ENCODE results near the gene TMA7.
"Not testable (repeated sequence)": the region's sequence is repeated elsewhere in the genome, so short reads cannot be mapped to it uniquely, and the experiment has no call there.

Gene TMA7

DNA sequence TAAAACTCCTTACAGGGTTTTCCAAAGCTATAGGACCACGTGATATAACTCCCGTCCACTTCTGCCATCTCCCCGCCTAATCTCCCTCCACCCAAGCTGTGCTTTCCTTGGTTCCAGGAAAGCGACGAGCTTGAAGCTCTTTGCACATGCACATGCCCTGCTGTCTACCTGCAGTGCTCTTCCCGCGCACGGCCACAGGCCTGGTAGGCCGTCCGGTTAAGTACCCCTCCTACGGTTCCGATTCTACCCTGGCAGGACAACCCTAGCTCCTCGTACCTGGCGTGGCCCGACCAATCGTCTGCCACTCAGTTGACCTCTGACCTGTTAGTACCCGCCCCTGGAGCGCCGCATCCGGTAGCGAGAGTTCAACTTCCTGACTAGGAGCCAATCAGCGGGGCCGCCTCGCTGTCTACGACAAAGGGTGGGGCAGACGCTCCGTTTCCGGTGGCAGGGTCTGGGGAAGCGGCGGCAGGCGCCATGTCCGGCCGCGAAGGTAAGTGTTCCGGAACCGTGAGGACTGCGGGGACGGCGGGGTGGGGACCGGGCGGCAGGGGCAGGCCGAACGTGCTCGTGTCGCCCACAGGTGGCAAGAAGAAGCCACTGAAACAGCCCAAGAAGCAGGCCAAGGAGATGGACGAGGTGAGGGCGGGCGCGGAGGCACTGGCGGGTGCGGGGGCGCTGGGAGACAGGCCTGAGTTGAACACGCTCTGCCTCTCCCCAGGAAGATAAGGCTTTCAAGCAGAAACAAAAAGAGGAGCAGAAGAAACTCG is at the start of gene TMA7, which contains the start of gene CCDC51:
TSS of gene TMA7 (plus strand) at position 438 of the 770 bp plus-strand sequence. CDS start at position 478, 40 bp downstream.
TSS of gene CCDC51 (minus strand) at position 300 of the 770 bp plus-strand sequence. CDS start 4,991 bp downstream, outside the sequence.
- DNase-seq = peak; percentile 99

DNA sequence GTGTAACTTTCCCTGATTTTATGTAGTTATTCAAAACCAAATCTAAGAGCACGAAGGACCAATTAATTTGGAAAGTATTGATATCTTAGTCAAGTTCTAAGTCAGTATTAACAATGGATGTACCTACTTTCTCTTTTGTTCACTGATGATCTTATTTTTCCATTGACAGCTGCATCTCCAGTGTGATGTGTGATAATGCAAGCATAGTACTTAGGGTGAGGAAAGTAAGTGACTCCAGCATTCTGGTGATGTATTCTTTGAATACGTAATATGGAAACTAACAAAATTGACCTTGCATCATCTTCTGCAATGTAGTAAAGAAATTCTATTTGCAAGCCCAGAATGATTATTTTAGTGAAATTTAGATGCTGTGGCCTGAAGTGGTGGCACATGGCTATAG is 45.7 kb upstream of the TMA7 start:
- DNase-seq = no peak

DNA sequence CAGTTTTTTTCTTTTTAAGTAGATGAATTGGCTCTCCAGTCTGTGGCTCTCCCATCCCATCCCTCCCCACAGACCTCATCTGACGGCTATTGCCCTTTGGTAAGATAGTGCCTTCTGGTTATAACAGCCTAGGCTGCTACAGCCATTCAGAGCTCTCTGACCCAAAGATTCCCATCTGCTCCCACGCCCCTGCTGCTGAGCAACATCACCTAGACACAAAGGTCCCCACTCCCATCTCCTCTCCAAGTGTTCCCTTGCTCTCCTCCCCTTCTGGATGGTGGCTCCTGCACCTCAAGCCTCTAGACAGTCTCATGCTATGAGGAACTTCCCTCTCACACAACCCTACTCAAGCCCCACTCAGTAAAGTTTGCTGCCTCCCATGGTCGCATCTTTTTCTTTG is 44.3 kb upstream of the TMA7 start:
- no peak for DNase-seq

DNA sequence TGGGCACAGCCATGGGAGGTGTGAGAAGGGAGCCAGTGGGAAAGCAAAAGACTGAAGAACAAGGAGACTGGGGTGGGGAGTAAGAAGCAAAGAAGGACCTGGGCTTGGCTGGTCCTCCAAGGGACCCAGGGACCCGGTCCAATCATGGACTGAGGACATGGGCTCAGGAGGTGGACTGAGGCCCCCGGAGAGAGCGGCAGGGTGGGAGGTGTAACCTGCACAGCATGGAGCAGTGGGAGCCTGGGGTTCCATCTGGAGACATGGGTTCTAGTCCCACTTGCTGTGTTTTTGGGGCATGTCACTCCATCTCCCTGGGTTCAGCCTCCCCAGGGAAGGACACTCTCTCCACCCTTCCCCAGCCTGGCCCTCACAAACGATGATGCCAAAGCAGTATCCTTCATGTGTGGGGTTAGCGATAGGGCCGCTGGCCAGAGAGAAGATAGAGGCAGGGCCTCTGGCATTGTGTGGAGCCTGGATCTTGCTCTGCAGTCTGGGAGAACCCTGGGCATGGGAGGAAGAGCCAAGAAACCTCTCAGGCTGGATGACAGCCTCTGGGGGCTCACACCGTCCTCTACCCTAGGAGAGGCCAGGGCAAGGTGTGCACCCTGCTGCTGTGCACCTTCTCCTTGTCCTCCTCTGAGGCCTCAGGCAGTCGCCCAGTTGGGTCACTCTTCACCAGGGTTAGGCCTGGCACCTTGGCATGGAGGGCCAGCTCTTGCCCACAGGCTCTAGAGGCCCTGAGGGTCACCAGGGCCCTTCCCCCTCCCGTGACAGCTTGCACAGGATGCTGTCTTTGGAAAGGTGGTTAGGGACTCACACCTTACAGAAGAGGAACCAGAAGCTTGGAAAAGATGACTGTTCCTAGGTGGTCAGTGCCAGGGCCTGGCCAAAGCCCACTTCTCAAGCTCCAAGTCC is 42.0 kb upstream of the TMA7 start:
- no peak for DNase-seq

DNA sequence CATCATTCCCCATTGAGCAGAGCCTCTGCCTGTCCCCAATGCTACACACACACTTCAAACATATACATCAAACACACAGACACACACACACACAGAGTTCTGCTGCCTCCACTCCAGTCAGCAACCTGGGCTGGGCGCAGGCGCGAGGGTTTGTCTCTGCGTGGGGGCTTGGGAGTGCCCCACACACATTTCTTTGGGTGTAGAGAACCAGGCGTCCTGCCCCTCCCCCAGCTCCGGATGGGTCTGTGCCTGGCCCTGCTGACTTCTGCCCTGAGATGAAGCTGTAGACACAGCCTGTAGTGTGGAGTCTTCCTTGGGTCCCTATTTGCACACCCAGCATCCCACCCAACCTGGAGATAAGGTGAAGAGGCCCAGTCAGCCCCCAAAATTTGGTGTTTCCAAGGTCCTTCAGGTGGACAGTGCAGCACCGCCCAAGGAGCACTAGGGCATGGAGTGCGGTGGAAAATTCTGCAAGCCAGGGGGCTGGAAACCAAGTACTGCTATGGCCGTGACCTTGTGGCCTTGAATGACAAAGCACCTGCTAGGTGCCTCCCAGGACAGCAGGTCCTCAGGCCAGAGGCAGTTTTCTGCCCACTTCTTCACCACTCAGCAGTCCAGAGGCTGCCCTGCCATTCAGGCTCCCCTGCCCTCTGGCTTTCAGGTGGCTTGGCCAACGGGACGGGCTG is 41.2 kb upstream of the TMA7 start:
- DNase-seq = no peak

DNA sequence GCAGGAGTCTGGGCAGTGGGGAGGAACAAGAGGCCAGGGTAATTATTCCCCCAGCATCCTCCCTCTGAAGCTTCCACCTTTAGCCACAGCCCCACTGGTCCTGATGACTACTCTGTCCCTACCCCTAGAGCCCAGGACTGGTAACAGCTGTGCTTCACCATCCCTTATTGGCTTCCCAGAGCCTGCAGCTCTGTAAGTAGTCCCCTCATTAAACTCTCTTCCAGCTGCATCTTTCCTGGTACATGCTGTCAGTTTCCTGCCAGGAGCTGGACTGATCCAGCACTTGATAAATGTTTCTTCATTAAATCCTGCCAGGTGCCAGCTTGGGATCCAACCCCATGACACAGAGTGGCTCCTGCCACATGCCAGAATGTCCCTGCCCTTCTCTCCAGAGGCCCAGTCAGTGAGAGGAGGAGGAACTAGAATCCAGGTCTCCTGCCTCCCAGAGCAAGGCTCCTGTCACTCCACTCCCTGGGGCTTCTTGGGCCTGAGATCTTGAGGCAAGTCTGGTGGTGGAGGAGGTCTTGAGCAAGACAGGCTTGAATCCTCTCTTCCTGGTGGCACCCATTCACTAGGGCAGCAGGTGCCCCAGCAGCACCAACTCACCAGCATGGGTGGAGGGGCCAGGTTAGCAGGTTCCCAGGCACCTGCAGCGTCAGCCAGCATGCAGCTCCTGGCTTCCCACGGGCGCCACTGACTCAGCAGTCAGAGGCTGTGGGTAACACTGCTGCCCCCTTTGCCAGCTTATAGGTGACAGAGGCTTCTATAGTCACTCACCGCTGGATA is 40.5 kb upstream of the TMA7 start:
- DNase-seq = no peak

DNA sequence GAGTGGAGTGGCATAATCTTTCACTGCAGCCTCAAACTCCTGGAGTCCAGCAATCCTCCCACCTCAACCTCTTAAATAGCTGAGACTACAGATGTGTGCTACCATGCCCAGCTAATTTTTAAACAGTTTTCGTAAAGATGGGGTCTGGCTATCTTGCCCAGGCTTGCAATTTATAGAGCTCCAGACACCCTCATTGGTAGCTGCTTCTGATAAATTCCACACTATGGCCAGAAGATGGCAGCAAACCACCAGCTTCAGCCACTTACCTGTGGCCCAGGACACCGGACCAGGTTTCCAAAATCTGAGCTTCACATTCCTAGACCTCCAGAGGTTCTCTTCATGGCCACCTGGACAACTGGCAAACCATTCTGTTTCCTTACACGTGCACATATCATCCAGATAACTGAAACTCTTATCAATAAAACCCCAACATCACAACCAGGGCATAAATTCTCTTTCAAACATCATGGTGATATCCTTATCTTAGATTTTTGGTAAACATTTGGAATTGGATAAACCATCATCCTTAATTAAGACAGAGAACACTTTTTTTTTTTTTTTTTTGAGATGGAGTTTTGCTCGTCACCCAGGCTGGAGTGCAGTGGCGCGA is 39.1 kb upstream of the TMA7 start:
- peak; percentile 78 for DNase-seq

DNA sequence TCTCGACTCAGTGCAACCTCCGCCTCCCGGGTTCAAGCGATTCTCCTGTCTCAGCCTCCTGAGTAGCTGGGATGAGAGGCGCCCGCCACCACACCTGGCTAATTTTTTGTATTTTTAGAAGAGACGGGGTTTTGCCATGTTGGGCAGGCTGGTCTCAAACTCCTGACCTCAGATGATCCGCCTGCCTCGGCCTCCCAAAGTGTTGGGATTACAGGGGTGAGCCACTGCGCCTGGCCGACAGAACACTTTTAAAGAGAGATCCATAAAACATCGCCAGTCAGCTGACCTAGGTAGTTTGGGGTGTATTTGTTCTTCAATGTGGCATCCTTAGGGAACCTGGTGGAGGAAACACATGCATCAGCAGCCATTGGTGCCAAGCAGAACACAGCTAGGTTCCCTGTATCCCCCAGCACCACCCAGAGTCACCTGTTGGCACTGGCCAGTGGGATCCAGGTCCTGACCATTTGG is 38.6 kb upstream of the TMA7 start:
- DNase-seq = not testable (repeated sequence)

DNA sequence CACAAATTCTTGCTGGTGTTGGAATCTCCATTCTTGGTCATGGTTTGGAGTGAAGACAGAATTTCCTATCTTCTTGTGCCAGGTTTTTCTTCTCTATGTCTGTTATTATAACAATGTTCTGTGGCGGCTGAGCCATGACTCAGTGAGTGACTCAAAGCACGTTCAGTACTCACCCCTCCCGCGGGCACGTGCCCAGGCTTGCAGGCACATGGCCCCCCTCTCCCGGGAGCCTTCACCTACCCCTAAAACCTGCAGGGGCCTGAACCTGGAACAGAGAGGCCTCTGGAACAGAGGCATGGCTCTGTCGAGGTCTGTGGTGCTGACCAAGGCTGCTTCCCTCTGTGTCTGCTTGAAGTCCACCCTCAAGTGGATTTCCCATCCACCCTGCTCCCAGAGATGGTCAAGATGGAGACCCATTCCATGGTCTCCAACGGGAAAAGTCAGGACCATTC is 37.8 kb upstream of the TMA7 start:
- DNase-seq = no peak

DNA sequence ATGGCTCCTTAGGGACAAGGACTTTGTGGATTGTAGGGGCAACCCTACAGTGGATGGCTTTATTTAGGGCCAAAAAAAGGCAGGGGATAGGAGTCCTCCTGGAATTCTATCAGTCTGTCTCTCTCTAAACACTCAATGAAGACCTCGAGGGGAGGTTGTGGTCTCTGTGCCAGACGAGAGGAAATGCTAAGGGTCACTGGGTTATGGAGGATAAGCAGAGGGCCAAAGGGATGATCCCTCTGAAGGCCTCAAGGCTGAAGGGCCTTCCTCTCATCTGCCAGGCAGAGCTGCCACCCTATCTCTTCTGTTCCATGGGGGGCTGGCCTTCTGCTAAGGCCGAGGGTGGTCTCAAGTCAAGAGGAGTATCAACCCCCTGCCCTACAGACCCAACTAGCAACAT is 37.1 kb upstream of the TMA7 start:
- no peak for DNase-seq

DNA sequence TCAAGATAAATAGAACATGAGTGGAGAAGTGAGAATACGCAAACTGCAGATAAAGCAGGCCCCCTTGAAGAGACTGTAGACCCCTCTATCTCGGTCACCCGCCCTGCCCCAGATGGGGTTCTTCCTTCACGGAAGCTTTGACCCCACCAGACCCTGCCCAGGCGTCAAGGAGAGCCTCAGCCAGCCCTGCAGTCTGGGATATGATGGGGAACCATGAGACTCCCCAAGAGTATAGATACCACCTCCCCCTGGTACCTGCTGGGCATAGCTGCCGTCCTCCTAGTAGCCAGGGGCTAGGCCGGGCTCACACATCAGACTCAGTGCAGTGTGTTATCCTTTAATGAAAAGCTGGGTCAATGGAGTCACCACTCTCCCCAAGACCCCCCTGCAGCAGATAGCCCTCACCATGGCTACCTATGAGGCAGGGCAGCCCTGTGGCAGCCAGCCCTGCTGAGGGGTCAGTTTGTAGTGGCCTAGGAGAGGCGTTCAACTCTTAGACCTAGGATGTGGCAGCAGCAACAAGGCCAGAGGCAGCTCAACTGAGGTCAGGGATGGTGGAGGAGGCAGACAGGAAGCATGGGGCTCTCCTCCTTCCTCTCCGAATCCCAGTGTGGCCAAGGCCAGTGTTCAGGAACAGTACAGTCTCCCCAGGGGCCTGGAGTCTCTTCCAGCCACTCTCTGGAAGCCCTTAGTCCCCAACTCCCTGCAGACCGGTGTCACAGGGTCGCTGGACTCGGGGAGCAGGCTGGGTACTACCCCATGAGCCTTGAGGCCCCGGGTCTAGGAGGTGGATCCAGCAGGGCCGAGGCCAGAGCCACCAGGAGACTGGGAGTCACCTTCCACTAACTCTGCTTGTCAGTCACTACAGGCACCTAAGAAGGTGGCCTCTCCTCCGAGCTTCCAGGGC is 36.3 kb upstream of the TMA7 start:
- DNase-seq = no peak

DNA sequence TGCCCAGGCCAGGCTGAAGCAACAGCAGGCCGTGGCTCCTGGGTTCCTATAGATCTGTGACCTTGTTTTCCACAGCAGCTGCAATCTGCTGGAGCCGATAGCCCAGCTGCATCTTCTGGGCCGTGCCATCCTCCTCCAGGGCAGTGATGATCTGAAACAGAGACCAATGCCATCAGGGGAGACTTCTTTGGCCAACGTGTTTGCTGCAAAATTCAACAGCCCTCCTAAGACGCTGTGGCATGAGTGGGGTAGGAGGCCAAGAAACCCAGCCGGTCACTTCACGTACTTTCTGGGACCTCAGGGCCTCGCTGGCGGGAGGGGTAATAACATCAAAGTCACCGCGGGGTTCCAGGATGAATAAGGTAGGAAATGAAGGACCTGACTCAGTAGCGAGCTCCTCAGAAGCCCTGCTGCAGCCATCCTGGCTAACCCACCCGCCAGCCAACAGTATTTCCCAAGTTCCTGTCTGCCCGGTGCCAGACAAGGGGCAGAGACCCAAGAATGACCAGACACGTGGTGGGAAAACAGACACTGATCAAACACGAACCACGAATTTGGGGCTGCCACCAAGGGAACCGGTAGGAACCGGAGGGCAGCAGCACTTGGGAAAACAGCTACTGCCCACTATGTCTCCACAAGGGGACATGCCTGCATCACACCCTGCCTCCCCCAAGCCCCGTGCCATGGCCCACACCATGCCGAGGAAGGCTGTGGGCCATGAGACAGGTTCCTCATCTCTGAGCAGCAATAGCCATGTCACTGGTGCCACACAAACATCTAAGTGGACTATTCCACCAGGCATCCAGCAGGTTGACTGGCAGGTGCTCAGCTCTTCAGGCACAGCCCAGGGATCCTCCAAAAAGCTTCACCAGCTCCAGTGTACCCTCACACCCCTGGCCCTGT is 35.4 kb upstream of the TMA7 start:
- DNase-seq = no peak

DNA sequence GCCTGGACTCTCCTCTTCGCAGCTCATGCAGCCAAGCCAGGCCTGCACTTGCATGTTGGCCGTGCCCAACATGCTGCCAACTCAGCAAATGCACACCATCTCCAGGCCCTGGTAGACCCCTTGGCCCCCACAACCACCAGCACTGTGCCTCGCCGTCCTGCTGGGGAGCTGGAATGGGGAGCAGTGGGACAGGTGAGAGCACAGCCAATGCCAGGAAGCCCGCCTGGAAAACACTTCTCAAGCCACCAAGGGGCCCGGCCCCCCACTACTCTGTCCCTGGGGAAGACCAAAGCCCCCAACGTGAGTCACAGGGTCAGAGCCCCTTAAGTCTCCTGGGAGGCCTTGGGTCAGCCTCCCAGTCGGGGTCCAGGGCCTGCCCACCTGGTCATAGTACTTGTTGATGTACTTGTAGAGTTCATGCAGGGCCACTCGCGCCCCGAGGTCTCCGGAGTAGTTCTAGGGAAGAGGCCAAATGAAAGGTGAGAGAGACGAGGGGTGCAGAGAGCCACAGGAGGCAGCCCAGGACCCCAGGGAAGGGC is 34.6 kb upstream of the TMA7 start:
- no peak for DNase-seq

DNA sequence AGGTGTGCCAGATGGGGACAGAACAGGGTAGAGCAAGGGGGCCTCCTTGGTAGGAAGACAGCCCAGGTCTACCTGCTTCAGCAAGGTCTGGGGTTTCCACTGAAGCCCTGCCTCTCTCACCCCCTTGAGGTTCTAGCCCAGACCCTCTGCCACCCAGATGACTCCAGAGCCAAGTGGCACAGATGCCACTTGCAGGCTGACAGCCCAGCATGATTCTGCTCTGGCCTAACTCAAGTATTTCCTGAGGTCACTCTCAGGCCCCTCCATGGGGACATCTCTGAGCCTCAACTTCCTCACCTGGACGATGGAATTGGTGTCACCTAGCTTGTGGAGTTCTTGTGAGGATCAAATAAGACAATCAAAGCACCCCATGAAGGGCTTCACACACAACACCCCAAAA is 34.1 kb upstream of the TMA7 start:
- no peak for DNase-seq

DNA sequence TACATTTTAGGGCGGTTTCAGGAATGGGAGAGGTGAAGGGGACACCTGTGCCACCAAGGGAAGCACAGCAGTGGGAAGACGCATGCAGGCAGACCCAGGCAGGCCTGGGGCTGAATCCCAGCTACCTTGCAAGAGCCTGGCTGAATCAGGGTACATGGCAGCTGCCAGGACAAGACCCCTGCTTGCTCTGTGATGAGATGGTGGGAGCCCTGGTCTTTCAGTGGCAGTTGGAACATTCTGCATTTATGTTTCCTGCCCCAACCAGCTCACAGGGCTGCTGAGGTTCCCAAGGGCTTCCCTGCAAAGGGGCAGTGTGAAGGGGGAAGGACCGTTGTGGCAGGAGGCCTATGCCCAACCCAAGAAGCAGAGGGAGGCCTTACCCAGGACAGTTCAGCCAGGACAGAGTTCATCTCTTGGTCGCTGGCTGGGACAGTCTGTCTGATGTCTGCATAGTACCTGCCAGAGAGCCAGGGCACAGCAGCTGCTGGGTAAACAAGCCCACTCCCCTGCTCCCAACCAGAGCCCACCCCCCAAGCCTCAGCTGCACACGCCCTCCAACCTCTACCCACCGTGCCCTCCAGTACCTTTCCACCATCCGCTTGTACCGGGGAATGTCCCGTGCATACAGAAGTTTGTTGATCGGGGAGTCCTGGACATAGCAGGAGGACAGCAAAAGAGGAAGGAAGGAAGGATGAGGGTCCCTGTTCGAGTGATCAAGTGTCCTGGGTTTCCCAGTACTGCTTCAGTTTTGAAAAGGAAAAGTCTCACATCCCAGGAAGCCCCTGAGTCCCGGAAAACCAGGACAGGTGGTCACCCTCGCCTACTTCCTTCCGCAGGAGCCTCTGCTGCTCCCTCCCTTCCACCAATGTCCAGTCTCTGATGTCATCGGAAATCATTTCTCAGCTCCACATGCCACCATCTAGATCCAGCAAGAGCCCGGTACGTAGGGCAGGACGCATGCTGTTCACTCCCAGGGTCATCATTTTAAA is 33.3 kb upstream of the TMA7 start:
- DNase-seq = no peak

DNA sequence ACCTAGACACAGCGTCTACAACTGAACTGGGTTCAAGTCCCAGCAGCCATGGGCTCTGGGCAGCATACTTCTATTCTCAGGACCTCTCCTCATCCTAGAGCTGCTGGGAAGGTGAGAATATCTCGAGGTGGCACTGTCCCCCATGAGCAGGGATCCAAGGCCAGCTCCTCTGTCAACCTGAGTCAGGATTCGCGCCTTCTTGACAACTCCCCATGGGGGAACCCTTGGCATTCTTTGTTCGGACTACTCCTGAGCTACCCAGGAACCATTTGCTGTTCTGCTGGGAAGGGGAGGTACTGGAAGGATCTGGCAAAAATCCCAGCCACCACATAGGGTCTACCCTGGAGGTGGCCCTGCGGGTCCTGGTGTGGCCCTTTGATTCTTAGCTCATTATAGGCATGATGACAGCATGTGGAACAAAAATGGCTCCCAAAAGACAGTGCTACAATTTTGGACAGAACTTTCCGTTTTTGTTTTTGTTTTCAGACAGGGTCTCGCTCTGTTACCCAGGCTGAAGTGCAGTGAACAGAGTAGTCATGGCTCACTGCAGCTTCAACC is 32.4 kb upstream of the TMA7 start:
- DNase-seq = no peak

DNA sequence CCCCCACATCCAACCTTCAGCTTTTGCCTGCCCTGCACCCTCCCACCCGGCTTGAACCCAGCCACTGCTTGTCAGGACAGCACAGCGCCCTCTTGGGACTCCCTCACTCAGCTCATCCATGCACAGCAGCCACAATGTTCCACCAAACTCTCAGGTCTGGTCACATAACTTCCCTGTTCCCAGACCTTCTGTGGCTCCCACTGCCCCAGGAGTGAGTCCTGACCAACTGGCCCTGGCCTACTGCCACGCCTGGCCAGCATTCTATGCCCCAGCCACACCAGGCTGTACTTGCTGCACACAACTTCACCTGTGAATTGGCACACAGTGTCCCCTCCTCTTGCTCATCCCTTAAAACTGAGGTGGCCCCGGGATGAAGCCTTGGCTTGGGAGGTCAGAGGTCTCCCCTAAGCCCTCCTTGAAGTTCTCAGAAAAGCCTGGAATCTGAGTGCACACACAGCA is 31.2 kb upstream of the TMA7 start:
- no peak for DNase-seq
